NT2/D1 (cell line): ENCODE results near the gene KRT6C.

Source experiments
- SUZ12 ChIP-seq: IDR thresholded peaks from 2 replicates; pipeline ENCODE4 v1.6.1; 2011; ENCODE audit not compliant: insufficient read length, insufficient read depth; ENCODE audit errors: extremely low read depth
- YY1 ChIP-seq: IDR thresholded peaks from 2 replicates; pipeline ENCODE4 v1.6.1; 2011; ENCODE audit not compliant: insufficient read length, insufficient read depth
- ZNF274 ChIP-seq: IDR thresholded peaks from 2 replicates; pipeline ENCODE4 v1.6.1; 2011; ENCODE audit warnings: mild to moderate bottlenecking, low read depth, low read length

DNA sequence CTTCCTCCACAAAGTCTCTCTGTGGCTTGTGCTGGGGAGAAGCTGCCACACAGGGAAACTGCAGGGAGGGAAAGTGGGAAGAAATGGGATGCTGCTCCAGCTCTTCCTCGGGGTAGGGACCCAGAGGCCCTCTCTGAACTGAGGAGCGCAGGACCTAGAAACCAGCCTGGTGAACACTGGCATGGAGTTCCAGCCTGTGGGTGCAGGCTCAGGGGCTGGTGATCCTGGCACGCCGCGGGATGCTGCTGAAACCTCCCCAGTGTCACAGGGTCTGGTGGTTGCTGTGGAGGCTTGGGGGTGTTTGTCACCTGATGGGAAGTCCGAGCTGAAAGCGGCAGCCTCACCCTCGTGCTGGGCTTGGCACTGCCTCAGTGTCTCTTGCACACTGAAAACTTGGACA lies 34.2 kb downstream of the KRT6C start:
- TF ChIP-seq ZNF274 (no peak), SUZ12 (no peak), YY1 (no peak)
